Kasumi-1 (cell line): ENCODE measurements around the gene DMXL1.
"Not testable (repeated sequence)": the region's sequence is repeated elsewhere in the genome, so short reads cannot be mapped to it uniquely, and the experiment has no call there.

Experiments
- DNase-seq, 2 experiments: peaks; one replicate each; lab custom pipeline; 2025; lab: John Stamatoyannopoulos, UW

Gene DMXL1

GRCh38 chr5:119200795-119201194 is 129.9 kb downstream of the DMXL1 start:
- peak; percentile 18 to 27 for DNase-seq

GRCh38 chr5:119207105-119207504 is 136.2 kb downstream of the DMXL1 start:
- DNase-seq = no peak

GRCh38 chr5:119212026-119212425 is 141.1 kb downstream of the DMXL1 start:
- DNase-seq = no peak

GRCh38 chr5:119212676-119213075 is 141.8 kb downstream of the DMXL1 start:
- no peak for DNase-seq

- DNase-seq = no peak
Observed at GRCh38 chr5:119217183-119217582, 146.3 kb downstream of the DMXL1 start.

- DNase-seq = no peak
Observed at GRCh38 chr5:119218830-119219782, 148.2 kb downstream of the DMXL1 start.

- no peak for DNase-seq
Observed at GRCh38 chr5:119220576-119221197, 149.8 kb downstream of the DMXL1 start.

GRCh38 chr5:119221330-119221729 is 150.4 kb downstream of the DMXL1 start:
- no peak for DNase-seq

GRCh38 chr5:119229950-119230349 is 159.1 kb downstream of the DMXL1 start:
- no peak for DNase-seq

GRCh38 chr5:119238265-119239118 is 167.6 kb downstream of the DMXL1 start:
- DNase-seq = no peak

GRCh38 chr5:119239119-119239417 is 168.2 kb downstream of the DMXL1 start:
- no peak for DNase-seq

- not testable (repeated sequence) for DNase-seq
Observed at GRCh38 chr5:119239826-119240225, 168.9 kb downstream of the DMXL1 start.

- no peak for DNase-seq
Observed at GRCh38 chr5:119243888-119244287, 173.0 kb downstream of the DMXL1 start.

GRCh38 chr5:119250946-119251901 is 180.3 kb downstream of the DMXL1 start:
- no peak for DNase-seq

- DNase-seq = peak; percentile 64 to 74
Observed at GRCh38 chr5:119255571-119256356, 184.9 kb downstream of the DMXL1 start.

- DNase-seq = no peak
Observed at GRCh38 chr5:119257613-119258012, 186.7 kb downstream of the DMXL1 start.

GRCh38 chr5:119263639-119264038 is 192.8 kb downstream of the DMXL1 start:
- no peak for DNase-seq

GRCh38 chr5:119264186-119264585 is 193.3 kb downstream of the DMXL1 start:
- DNase-seq = no peak

GRCh38 chr5:119267958-119268386 is 197.1 kb downstream of the DMXL1 start:
- DNase-seq = peak; percentile 87 to 91

GRCh38 chr5:119268387-119269060 is 197.6 kb downstream of the DMXL1 start:
- DNase-seq = peak; percentile 84 to 92
